ENCODE data around the gene COX7C.
"Not testable (repeated sequence)": the region's sequence is repeated elsewhere in the genome, so short reads cannot be mapped to it uniquely, and the experiment has no call there.

The COX7C gene, protein sequence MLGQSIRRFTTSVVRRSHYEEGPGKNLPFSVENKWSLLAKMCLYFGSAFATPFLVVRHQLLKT

GRCh38 chr5:86617756-86618576, at the start of gene COX7C:
Gene COX7C (plus strand): TSS chr5:86617941. CDS start chr5:86618056, 115 bp downstream.
- H3K36me3 Mint-ChIP-seq (ENCODE audit: low read depth) = peaks cover 48% of the 10 kb centered on the region

DNA sequence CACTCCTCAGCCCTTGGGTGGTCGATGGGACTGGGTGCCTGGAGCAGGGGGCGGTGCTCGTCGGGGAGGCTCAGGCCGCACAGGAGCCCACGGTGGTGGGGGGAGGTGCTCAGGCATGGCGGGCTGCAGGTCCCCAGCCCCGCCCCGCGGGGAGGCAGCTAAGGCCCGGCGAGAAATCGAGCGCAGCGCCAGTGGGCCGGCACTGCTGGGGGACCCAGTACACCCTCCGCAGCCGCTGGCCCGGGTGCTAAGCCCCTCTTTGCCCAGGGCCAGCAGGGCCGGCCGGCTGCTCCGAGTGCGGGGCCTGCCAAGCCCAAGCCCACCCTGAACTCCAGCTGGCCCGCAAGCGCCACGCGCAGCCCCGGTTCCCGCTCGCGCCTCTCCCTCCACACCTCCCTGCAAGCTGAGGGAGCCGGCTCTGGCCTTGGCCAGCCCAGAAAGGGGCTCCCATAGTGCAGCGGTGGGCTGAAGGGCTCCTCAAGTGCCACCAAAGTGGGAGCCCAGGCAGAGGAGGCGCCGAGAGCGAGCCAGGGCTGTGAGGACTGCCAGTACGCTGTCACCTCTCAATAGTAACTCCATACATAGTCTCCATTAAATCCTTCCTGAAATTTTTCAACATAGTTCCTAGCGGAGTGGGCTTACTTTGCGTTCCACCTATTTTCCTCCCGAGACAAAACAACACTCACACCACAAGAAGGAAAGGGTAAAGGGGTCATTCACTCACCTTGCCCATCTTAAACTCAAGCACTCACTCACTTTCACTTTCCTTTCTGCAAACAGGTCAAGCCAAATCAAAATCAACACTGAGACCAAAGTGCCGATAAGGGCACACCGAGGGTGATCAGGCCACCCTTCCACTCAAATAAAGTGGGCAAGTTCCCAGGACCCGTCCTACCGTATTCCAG, 48.0 kb upstream of the COX7C start:
- H3K4me1 Mint-ChIP-seq (ENCODE audit: low read depth); H3K36me3 Mint-ChIP-seq (ENCODE audit: low read depth); H3K4me3 Mint-ChIP-seq; H3K27ac Mint-ChIP-seq; H3K27me3 Mint-ChIP-seq; H3K9me3 Mint-ChIP-seq: not testable (repeated sequence)

More at GRCh38 chr5:86617756-86618576, at the start of gene COX7C:
- Mint-ChIP-seq H3K27me3 (peaks cover 13% of the 10 kb centered on the region), H3K9me3 (peaks cover 8% of the 10 kb centered on the region), H3K4me3 (peak within 1 kb of the TSS; percentile 100), H3K4me1 (ENCODE audit: low read depth) (peaks cover 28% of the 10 kb centered on the region), H3K27ac (peak within 1 kb of the TSS; percentile 99)

- no peaks in the 10 kb centered on the region for H3K4me1 Mint-ChIP-seq (ENCODE audit: low read depth)
- H3K27ac Mint-ChIP-seq = no peak overlapping the region
- no peaks in the 10 kb centered on the region for H3K36me3 Mint-ChIP-seq (ENCODE audit: low read depth)
- H3K27me3 Mint-ChIP-seq = no peaks in the 10 kb centered on the region
- H3K9me3 Mint-ChIP-seq = no peaks in the 10 kb centered on the region
- H3K4me3 Mint-ChIP-seq = no peak overlapping the region
Measured at GRCh38 chr5:86570427-86571083, 47.2 kb upstream of the COX7C start.

- not testable (repeated sequence) for H3K4me1 Mint-ChIP-seq (ENCODE audit: low read depth); H3K9me3 Mint-ChIP-seq; H3K27me3 Mint-ChIP-seq; H3K27ac Mint-ChIP-seq; H3K4me3 Mint-ChIP-seq; H3K36me3 Mint-ChIP-seq (ENCODE audit: low read depth)
Measured at GRCh38 chr5:86571109-86571508, 46.6 kb upstream of the COX7C start.

DNA sequence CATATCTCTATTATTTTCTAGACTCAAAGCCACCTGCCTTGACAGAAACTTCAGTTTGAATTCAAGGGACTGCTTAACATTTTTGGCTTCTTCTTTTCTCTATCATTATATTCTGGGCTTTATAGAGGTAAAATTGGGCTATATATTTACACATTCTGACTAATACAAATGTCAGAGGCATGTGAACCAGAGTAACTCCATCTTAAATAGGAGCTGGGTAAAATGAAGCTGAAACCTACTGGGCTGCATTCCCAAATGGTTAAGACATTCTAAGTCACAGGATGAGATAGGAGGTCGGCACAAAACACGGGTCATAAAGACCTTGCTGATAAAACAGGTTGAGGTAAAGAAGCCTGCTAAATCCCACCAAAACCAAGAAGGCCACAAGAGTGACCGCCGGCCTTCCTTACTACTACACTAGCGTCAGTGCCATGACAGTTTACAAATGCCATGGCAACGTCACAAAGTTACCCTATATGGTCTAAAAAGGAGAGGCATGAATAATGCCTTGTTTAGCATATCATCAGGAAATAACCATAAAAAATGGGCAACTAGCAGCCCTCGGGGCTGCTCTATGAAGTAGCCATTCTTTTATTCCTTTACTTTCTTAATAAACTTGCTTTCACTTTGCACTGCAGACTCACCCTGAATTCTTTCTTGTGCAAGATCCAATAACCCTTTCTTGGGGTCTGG, 44.8 kb upstream of the COX7C start:
- H3K36me3 Mint-ChIP-seq (ENCODE audit: low read depth) = no peaks in the 10 kb centered on the region
- H3K9me3 Mint-ChIP-seq = no peaks in the 10 kb centered on the region
- H3K4me1 Mint-ChIP-seq (ENCODE audit: low read depth) = no peaks in the 10 kb centered on the region
- no peak overlapping the region for H3K27ac Mint-ChIP-seq
- H3K4me3 Mint-ChIP-seq = no peak overlapping the region
- peaks cover 4% of the 10 kb centered on the region for H3K27me3 Mint-ChIP-seq

GRCh38 chr5:86579502-86579901, 38.2 kb upstream of the COX7C start:
- H3K27me3 Mint-ChIP-seq = peaks cover 8% of the 10 kb centered on the region
- no peak overlapping the region for H3K4me3 Mint-ChIP-seq
- H3K36me3 Mint-ChIP-seq (ENCODE audit: low read depth) = no peaks in the 10 kb centered on the region
- H3K9me3 Mint-ChIP-seq = peaks cover 3% of the 10 kb centered on the region
- H3K27ac Mint-ChIP-seq = no peak overlapping the region
- H3K4me1 Mint-ChIP-seq (ENCODE audit: low read depth) = no peaks in the 10 kb centered on the region

- Mint-ChIP-seq H3K27ac (no peak overlapping the region), H3K9me3 (no peaks in the 10 kb centered on the region), H3K27me3 (peaks cover 42% of the 10 kb centered on the region)
Measured at GRCh38 chr5:86596476-86596875, 21.3 kb upstream of the COX7C start.

GRCh38 chr5:86605881-86606280, 11.9 kb upstream of the COX7C start:
- no peaks in the 10 kb centered on the region for H3K4me1 Mint-ChIP-seq (ENCODE audit: low read depth)
- H3K4me3 Mint-ChIP-seq = no peak overlapping the region
- no peaks in the 10 kb centered on the region for H3K36me3 Mint-ChIP-seq (ENCODE audit: low read depth)
- no peak overlapping the region for H3K27ac Mint-ChIP-seq
- H3K9me3 Mint-ChIP-seq = peaks cover 4% of the 10 kb centered on the region
- H3K27me3 Mint-ChIP-seq = peaks cover 25% of the 10 kb centered on the region

More at GRCh38 chr5:86596476-86596875, 21.3 kb upstream of the COX7C start:
- Mint-ChIP-seq H3K36me3 (ENCODE audit: low read depth) (no peaks in the 10 kb centered on the region), H3K4me3 (no peak overlapping the region), H3K4me1 (ENCODE audit: low read depth) (no peaks in the 10 kb centered on the region)

GRCh38 chr5:86613455-86613854, 4.3 kb upstream of the COX7C start:
- H3K27ac Mint-ChIP-seq = no peak overlapping the region
- H3K27me3 Mint-ChIP-seq = peaks cover 41% of the 10 kb centered on the region
- H3K4me3 Mint-ChIP-seq = no peak overlapping the region
- peaks cover 8% of the 10 kb centered on the region for H3K9me3 Mint-ChIP-seq
- peaks cover 8% of the 10 kb centered on the region for H3K4me1 Mint-ChIP-seq (ENCODE audit: low read depth)
- peaks cover 8% of the 10 kb centered on the region for H3K36me3 Mint-ChIP-seq (ENCODE audit: low read depth)

- H3K4me3 Mint-ChIP-seq = peak overlapping the region; percentile 100
- peaks cover 17% of the 10 kb centered on the region for H3K27me3 Mint-ChIP-seq
- H3K36me3 Mint-ChIP-seq (ENCODE audit: low read depth) = peaks cover 44% of the 10 kb centered on the region
- peak overlapping the region; percentile 78 for H3K27ac Mint-ChIP-seq
- H3K4me1 Mint-ChIP-seq (ENCODE audit: low read depth) = peaks cover 28% of the 10 kb centered on the region
- H3K9me3 Mint-ChIP-seq = peaks cover 8% of the 10 kb centered on the region
Measured at GRCh38 chr5:86617309-86617755, 409 bp upstream of the COX7C start.

GRCh38 chr5:86623785-86624483, 6.2 kb downstream of the COX7C start:
- Mint-ChIP-seq H3K27me3 (peaks cover 7% of the 10 kb centered on the region), H3K9me3 (no peaks in the 10 kb centered on the region), H3K27ac (no peak overlapping the region), H3K36me3 (ENCODE audit: low read depth) (peaks cover 38% of the 10 kb centered on the region), H3K4me3 (no peak overlapping the region), H3K4me1 (ENCODE audit: low read depth) (peaks cover 18% of the 10 kb centered on the region)

- H3K4me3 Mint-ChIP-seq = no peak overlapping the region
- peaks cover 26% of the 10 kb centered on the region for H3K36me3 Mint-ChIP-seq (ENCODE audit: low read depth)
- H3K27me3 Mint-ChIP-seq = peaks cover 14% of the 10 kb centered on the region
Measured at GRCh38 chr5:86625148-86625547, 7.4 kb downstream of the COX7C start.

GRCh38 chr5:86626149-86626548, 8.4 kb downstream of the COX7C start:
- Mint-ChIP-seq H3K9me3 (no peaks in the 10 kb centered on the region), H3K27me3 (peaks cover 17% of the 10 kb centered on the region), H3K4me1 (ENCODE audit: low read depth) (no peaks in the 10 kb centered on the region), H3K36me3 (ENCODE audit: low read depth) (peaks cover 16% of the 10 kb centered on the region), H3K4me3 (no peak overlapping the region), H3K27ac (no peak overlapping the region)

More at GRCh38 chr5:86625148-86625547, 7.4 kb downstream of the COX7C start:
- no peaks in the 10 kb centered on the region for H3K9me3 Mint-ChIP-seq
- H3K4me1 Mint-ChIP-seq (ENCODE audit: low read depth) = peaks cover 6% of the 10 kb centered on the region
- H3K27ac Mint-ChIP-seq = no peak overlapping the region

DNA sequence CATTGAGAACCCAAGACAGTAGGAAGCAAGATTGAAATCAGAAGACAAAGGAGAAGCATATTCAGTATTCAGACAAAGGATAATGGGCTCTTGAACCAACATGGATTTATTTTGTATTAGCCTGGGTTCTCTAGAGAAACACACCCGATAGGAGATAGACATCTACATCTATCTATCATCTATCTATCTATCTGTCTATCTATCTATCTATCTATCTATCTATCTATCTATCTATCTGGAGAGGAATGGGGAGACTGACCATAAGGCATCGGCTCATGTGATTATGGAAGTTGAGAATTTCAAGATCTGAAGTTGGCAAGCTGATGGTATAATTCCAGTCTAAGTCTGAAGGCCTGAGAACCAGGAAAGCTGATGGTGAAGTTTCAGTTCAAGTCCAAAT, 13.4 kb downstream of the COX7C start:
- H3K27me3 Mint-ChIP-seq = peaks cover 21% of the 10 kb centered on the region
- H3K4me1 Mint-ChIP-seq (ENCODE audit: low read depth) = no peaks in the 10 kb centered on the region
- no peaks in the 10 kb centered on the region for H3K36me3 Mint-ChIP-seq (ENCODE audit: low read depth)

More for the DNA sequence above, 13.4 kb downstream of the COX7C start:
- H3K9me3 Mint-ChIP-seq = no peaks in the 10 kb centered on the region
- no peak overlapping the region for H3K27ac Mint-ChIP-seq
- H3K4me3 Mint-ChIP-seq = no peak overlapping the region

All from stimulated activated naive CD8-positive, alpha-beta T cell treated with anti-CD3 and anti-CD28 coated beads, Interleukin-15, Interleukin-2, amounts not matched to agents 100 ng/mL and 50 ng/mL, for 24 hours (primary cell).